Naive thymus-derived CD8-positive, alpha-beta T cell (primary cell): ENCODE results near the gene CDCA3. TPM values are rescaled to one million over a fixed set of nuclear protein-coding genes. Genes with fewer than 3 reads are reported as not detected.
"Not testable (repeated sequence)": the region's sequence is repeated elsewhere in the genome, so short reads cannot be mapped to it uniquely, and the experiment has no call there.

Experiments
- ATAC-seq, 2 donors: fragments of 150-1000 bp; cut with Tn5 transposase in 1 of 2; sonication (Bioruptor Pico), chemical (Tn5 transposase) in 1 of 2; 1 replicate in 1 of 2; 2 replicates in 1 of 2; pipeline ENCODE4 v1.10.0; 2021; ENCODE audit warnings: mild to moderate bottlenecking in 2 of 2, moderate library complexity in 2 of 2
- POLR2A ChIA-PET: fragments of 350-600 bp; sonication (Branson Sonifier 250); formaldehyde crosslinking; loops from one replicate; lab custom pipeline; 2021; ENCODE audit warnings: antibody characterized with exemption; lab: Charles Lee
- DNase-seq, 10 donors: peaks; one replicate each; pipeline versions ENCODE4 v3.0.0 to v3.0.0-alpha.2; 2020 to 2022
- H3K27ac Mint-ChIP-seq, 10 donors: one replicate each; pipeline ENCODE4 v1.8.0; 2020 to 2022; ENCODE audit warnings: mild to moderate bottlenecking in 10 of 10, mixed read lengths in 10 of 10, moderate library complexity in 4 of 10, inconsistent platforms in 1 of 10
- H3K27me3 Mint-ChIP-seq, 5 donors: one replicate each; pipeline ENCODE4 v1.8.0; 2021 to 2022; ENCODE audit warnings: mixed read lengths in 5 of 5
- H3K36me3 Mint-ChIP-seq, 3 donors: one replicate each; pipeline ENCODE4 v1.8.0; 2020 to 2022; ENCODE audit warnings: mixed read lengths in 3 of 3, mild to moderate bottlenecking in 2 of 3, inconsistent platforms in 1 of 3
- H3K4me1 Mint-ChIP-seq, 4 donors: one replicate each; pipeline ENCODE4 v1.8.0; 2021 to 2022; ENCODE audit warnings: mixed read lengths in 4 of 4
- H3K4me3 Mint-ChIP-seq, 10 donors: one replicate each; pipeline ENCODE4 v1.8.0; 2020 to 2022; ENCODE audit warnings: mild to moderate bottlenecking in 10 of 10, mixed read lengths in 10 of 10, moderate library complexity in 6 of 10, inconsistent platforms in 1 of 10
- H3K9me3 Mint-ChIP-seq, 9 donors: one replicate each; pipeline ENCODE4 v1.8.0; 2020 to 2022; ENCODE audit warnings: mixed read lengths in 9 of 9, mild to moderate bottlenecking in 3 of 9, inconsistent platforms in 1 of 9, moderate library complexity in 1 of 9
- polyA plus RNA-seq, 3 donors: library from polyadenylated mRNA; unstranded; fragments of 300-500 nt; fragmentation: Illumina TruSeq; gene quantifications; one replicate each; pipeline ENCODE4 v1.2.3, GENCODE V29; 2021
- total RNA-seq, 8 experiments: library from RNA in 2 of 8; stranded (reverse) in 2 of 8; gene quantifications; one replicate each; pipeline ENCODE4 v1.2.3 and lab custom pipeline; 2021 to 2026

CDCA3 gene
- total and polyA plus RNA-seq, 5 experiments from 2014 or later, result 0.50 to 2.7 (median 2.0) TPM; not detected in 1

DNA sequence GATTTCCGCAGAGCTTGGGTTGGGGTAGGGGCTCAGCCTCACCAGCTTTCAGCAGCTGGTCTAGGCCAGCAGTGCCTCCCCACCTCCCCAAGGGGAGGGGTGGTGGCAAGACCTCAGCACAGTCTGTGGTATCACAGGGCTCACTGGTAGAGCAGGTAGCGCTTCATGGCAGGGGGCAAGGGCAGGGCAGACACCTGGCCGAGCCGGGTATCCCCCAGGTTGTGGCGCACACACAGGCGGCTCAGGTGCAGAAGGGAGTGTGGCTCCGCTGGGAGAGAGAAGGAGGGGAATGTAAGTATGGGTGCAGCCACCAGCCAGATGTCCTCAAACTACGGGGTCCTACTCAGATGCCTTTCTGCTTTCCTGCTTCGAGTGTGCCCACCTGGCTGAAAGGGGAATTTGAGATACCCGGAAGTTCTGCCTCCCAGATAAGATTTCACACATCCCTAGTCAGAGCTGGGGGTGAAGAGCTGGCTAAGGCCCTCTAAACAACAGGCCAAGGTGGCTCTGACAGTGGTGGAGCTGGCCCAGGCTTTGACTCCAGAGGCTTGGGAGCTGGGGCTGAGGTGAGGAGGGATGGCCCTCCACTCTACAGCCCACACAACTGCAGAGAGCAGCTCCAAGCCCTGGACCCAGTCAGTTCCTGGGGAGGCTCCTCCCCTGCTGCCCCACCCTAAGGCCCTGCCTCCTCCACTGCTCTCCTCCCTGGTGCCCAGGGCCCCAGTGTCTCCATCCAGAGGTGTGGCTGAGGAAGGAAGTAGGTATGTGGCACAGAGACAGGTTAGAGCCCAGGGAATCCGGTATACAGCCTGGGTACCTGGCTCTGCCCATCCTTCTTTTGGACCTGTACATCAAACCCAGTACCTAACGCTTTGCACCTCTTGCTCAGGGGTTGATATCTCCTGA, 20.2 kb upstream of the CDCA3 start:
- peaks cover 0 to 22% (median 0%) of the 10 kb centered on the region in 3 donors for H3K36me3 Mint-ChIP-seq
- ATAC-seq (no peak), DNase-seq (peak in 2 of 10 donors; percentile 6 to 61)
- POLR2A ChIA-PET, result interaction anchor here (0.8 to 5.1 kb wide), 13 partner anchors 19 to 236 kb away, joined by 3 to 88 read pairs (median 27); partner anchors contain the start of genes C12orf57, CDCA3, ENO2 and P3H3
- H3K27me3 Mint-ChIP-seq, result no peaks in the 10 kb centered on the region
- H3K9me3 Mint-ChIP-seq, result no peaks in the 10 kb centered on the region
- H3K4me1 Mint-ChIP-seq, result peaks cover 37 to 65% (median 58%) of the 10 kb centered on the region in 4 donors
- H3K27ac Mint-ChIP-seq, result peak overlapping the region; percentile 53 to 95 (median 90)
- peak overlapping the region; percentile 84 to 97 (median 90) for H3K4me3 Mint-ChIP-seq

GRCh38 chr12:6870304-6870703, 19.2 kb upstream of the CDCA3 start:
- H3K4me3 Mint-ChIP-seq, result peak overlapping the region in 8 of 10 donors; percentile 28 to 72 (median 48)
- POLR2A ChIA-PET, result interaction anchor here (0.7 to 4.8 kb wide), 9 partner anchors 11 to 90 kb away, joined by 3 to 74 read pairs (median 5); partner anchors contain the start of genes C12orf57, CDCA3, P3H3 and RNU7-1
- peak overlapping the region in 5 of 10 donors; percentile 17 to 74 (median 63) for H3K27ac Mint-ChIP-seq
- H3K36me3 Mint-ChIP-seq, result peaks cover 0 to 21% (median 0%) of the 10 kb centered on the region in 3 donors
- not testable (repeated sequence) for DNase-seq, H3K9me3 Mint-ChIP-seq, ATAC-seq, H3K27me3 Mint-ChIP-seq
- H3K4me1 Mint-ChIP-seq, result peaks cover 37 to 68% (median 60%) of the 10 kb centered on the region in 4 donors

- H3K27me3 Mint-ChIP-seq, result no peaks in the 10 kb centered on the region
- ATAC-seq (peak; percentile 4 to 13), DNase-seq (peak; percentile 67 to 91 (median 84))
- H3K36me3 Mint-ChIP-seq, result peaks cover 0 to 29% (median under 1%) of the 10 kb centered on the region in 3 donors
- no peaks in the 10 kb centered on the region for H3K9me3 Mint-ChIP-seq
- peaks cover 35 to 67% (median 60%) of the 10 kb centered on the region in 4 donors for H3K4me1 Mint-ChIP-seq
- POLR2A ChIA-PET, result interaction anchor here (0.7 to 7.2 kb wide), 14 partner anchors 11 to 243 kb away, joined by 3 to 119 read pairs (median 4); partner anchors contain the start of genes C12orf57, C1RL, CDCA3 and ENO2
- peak overlapping the region; percentile 84 to 92 (median 88) for H3K4me3 Mint-ChIP-seq
- H3K27ac Mint-ChIP-seq, result peak overlapping the region; percentile 67 to 92 (median 86)
Observed at GRCh38 chr12:6869049-6870021, 18.2 kb upstream of the CDCA3 start.

DNA sequence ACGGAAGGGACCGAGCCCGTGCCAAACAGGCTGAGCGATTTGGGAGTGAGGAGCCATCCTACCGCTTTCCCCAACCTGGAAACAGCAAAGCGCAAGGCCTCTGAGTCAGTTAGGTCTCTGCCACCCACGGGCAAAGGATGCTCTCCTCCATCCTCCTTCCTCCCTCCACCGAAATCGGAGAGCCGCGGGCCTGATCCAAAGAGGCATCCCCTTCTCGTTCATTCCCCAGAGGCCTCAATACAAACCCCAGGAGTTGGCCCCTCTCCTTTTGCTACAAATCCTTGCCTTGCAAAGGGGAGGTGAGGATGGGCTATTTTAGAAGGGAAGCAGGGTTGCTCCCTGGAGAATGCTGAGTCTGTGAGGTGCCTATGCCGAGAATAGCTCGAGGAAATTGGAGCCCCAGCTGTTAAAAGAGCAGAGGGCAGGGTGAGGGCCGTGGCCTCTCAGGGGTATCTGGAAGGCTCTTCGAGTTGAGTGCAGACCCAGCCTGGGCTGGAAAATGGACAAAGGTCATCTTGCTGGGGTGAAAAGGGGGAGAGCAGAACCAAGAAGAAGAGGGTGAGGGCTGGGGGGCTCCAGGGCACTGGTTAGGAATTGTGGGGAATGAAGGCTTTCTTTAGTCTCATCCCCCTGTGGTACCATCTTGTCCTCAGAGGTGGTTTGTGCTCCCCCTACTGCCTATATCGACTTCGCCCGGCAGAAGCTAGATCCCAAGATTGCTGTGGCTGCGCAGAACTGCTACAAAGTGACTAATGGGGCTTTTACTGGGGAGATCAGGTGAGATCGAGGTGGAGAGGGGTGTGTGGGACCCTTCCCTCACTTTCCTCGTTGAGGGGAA, 17.3 kb upstream of the CDCA3 start:
- Mint-ChIP-seq H3K4me1 (peaks cover 35 to 62% (median 54%) of the 10 kb centered on the region in 4 donors), H3K4me3 (peak overlapping the region; percentile 84 to 92 (median 88)), H3K27ac (peak overlapping the region; percentile 67 to 94 (median 87)), H3K9me3 (no peaks in the 10 kb centered on the region), H3K27me3 (no peaks in the 10 kb centered on the region), H3K36me3 (peaks cover 0 to 32% (median 2%) of the 10 kb centered on the region in 3 donors)
- peak in 2 of 10 donors; percentile 3 to 7 for DNase-seq
- POLR2A ChIA-PET, result interaction anchor here (0.6 to 7.2 kb wide), 12 partner anchors 15 to 241 kb away, joined by 3 to 119 read pairs (median 8); partner anchors contain the start of genes C12orf57, C1RL, CDCA3 and RNU7-1
- ATAC-seq, result no peak

DNA sequence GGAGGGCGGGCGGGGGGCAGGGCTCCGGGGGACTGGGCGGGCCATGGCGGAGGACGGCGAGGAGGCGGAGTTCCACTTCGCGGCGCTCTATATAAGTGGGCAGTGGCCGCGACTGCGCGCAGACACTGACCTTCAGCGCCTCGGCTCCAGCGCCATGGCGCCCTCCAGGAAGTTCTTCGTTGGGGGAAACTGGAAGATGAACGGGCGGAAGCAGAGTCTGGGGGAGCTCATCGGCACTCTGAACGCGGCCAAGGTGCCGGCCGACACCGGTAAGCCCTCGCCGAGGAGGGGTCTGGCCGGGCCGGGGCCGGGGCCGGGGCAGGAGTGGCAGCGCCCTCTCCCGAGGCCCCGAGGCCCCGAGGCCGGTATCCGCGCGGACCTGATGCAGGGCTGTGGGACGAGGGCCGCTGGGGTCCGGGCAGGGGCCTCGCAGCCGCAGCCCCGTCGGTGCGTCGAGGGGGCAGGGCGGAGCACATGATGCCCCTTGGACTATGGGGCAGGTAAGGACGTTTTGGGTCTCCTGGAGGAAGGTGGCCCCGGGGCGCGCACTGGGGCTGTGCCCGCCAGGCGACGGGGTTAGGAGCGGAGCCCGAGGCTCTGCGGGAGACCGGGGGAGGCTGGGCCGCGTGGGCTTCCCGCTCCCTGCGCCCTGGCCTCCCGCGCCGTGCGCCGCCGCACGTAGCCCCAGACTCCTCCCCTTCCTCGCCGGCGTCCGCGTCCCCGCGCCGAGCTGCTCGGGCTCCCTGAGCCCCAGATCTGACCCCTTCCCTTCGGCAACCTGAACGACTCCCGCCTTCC, 16.5 kb upstream of the CDCA3 start, which contains the start of gene TPI1:
Gene TPI1 (plus strand): TSS at position 119 of the 798 bp plus-strand sequence. CDS start 36 bp downstream, at position 155.
- peak in 9 of 10 donors; percentile 38 to 87 (median 60) for DNase-seq
- H3K36me3 Mint-ChIP-seq, result peaks cover 0 to 40% (median 2%) of the 10 kb centered on the region in 3 donors
- H3K9me3 Mint-ChIP-seq, result no peaks in the 10 kb centered on the region
- POLR2A ChIA-PET, result interaction anchor here (0.6 to 7.2 kb wide), 21 partner anchors 9 to 241 kb away, joined by 3 to 119 read pairs (median 4); partner anchors contain the start of genes C12orf57, C1RL, CDCA3 and EMG1
- H3K4me3 Mint-ChIP-seq, result peak within 1 kb of the TSS; percentile 84 to 95 (median 88)
- ATAC-seq, result peak; percentile 70 to 72
- peak within 1 kb of the TSS; percentile 84 to 96 (median 89) for H3K27ac Mint-ChIP-seq
- peaks cover 33 to 62% (median 52%) of the 10 kb centered on the region in 4 donors for H3K4me1 Mint-ChIP-seq
- no peaks in the 10 kb centered on the region for H3K27me3 Mint-ChIP-seq

- H3K4me3 Mint-ChIP-seq, result peak overlapping the region; percentile 83 to 95 (median 88)
- peaks cover 4 to 45% (median 6%) of the 10 kb centered on the region in 3 donors for H3K36me3 Mint-ChIP-seq
- DNase-seq (peak in 1 of 10 donors; percentile 69), ATAC-seq (peak in 1 of 2 donors; percentile 15)
- peak overlapping the region; percentile 57 to 96 (median 88) for H3K27ac Mint-ChIP-seq
- H3K27me3 Mint-ChIP-seq, result no peaks in the 10 kb centered on the region
- peaks cover 29 to 57% (median 45%) of the 10 kb centered on the region in 4 donors for H3K4me1 Mint-ChIP-seq
- POLR2A ChIA-PET, result interaction anchor here (0.6 to 7.2 kb wide), 19 partner anchors 8 to 242 kb away, joined by 3 to 119 read pairs (median 5); partner anchors contain the start of genes C12orf57, C1RL, CDCA3 and EMG1
- H3K9me3 Mint-ChIP-seq, result no peaks in the 10 kb centered on the region
Observed at GRCh38 chr12:6866920-6867412, 15.9 kb upstream of the CDCA3 start.

- POLR2A ChIA-PET, result interaction anchor here (1.0 to 7.2 kb wide), 13 partner anchors 8 to 243 kb away, joined by 3 to 119 read pairs (median 7); partner anchors contain the start of genes C12orf57, C1RL, CDCA3 and EMG1
- DNase-seq, result peak in 6 of 10 donors; percentile 5 to 70 (median 27)
- ATAC-seq, result no peak
- Mint-ChIP-seq H3K4me1 (peaks cover 25 to 51% (median 39%) of the 10 kb centered on the region in 4 donors), H3K27ac (peak overlapping the region in 9 of 10 donors; percentile 72 to 96 (median 89)), H3K4me3 (peak overlapping the region; percentile 83 to 95 (median 88)), H3K27me3 (no peaks in the 10 kb centered on the region), H3K36me3 (peaks cover 5 to 49% (median 7%) of the 10 kb centered on the region in 3 donors), H3K9me3 (no peaks in the 10 kb centered on the region)
Observed at GRCh38 chr12:6866163-6866919, 15.3 kb upstream of the CDCA3 start.

DNA sequence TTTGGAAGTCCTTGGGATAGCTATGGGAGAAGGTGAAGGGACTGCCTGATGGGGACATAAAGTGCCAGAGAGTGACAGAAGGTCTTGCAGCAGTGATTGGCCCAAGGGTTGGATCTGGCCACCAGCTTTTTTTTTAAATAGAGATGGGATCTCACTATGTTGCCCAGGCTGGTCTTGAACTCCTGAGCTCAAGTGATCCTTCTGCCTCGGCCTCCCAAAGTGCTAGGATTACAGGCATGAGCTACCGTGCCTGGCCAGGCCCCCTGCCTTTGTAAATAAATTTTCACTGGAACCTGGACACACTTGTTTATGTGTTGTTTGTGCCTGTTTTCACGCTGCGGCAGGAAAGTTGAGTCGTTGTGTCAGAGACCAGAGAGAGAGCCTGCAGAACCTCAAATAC, 14.2 kb upstream of the CDCA3 start:
- POLR2A ChIA-PET, result interaction anchor here (1.0 to 7.2 kb wide), 3 partner anchors 8 to 72 kb away, joined by 3 to 119 read pairs (median 6); partner anchors contain the start of genes CDCA3, SPSB2 and USP5
- not testable (repeated sequence) for DNase-seq, ATAC-seq, H3K9me3 Mint-ChIP-seq, H3K27me3 Mint-ChIP-seq
- Mint-ChIP-seq H3K4me3 (peak overlapping the region in 7 of 10 donors; percentile 6 to 95 (median 46)), H3K27ac (peak overlapping the region in 7 of 10 donors; percentile 15 to 93 (median 73)), H3K4me1 (peaks cover 21 to 43% (median 29%) of the 10 kb centered on the region in 4 donors), H3K36me3 (peaks cover 5 to 52% (median 14%) of the 10 kb centered on the region in 3 donors)
